HG03039 (cell line): Measurements from ENCODE around the gene CYP39A1.

Source experiments
- ATAC-seq: cut with Tn5 transposase; IDR thresholded peaks from one replicate; pipeline ENCODE4 v1.9.1; 2021; ENCODE audit warnings: mild to moderate bottlenecking, moderate library complexity; ENCODE audit not compliant: unreplicated experiment

Gene CYP39A1

DNA sequence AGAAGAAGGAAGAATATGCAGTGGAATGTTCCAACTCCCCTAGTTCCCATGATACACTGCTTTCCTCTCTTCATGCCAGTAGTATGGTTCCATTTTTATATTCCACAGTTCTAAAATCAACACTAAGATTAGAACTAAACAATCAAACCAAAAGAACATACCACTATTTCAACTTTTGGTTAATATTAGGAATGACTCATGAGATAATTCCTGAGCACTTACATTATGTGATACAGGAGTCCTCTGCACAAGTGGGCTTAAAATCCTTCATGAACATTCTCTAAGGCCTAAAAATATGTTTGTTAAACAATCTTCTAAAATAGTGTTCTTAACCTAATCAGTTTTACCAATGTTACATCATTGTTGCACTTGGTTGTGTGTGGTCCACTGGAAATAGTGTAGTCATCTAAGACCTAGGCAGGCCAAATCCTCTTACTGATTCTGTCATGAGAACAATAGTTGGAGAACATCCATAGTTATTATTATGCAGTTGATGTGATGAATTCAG lies 131.1 kb downstream of the CYP39A1 start:
- ATAC-seq: no peak

DNA sequence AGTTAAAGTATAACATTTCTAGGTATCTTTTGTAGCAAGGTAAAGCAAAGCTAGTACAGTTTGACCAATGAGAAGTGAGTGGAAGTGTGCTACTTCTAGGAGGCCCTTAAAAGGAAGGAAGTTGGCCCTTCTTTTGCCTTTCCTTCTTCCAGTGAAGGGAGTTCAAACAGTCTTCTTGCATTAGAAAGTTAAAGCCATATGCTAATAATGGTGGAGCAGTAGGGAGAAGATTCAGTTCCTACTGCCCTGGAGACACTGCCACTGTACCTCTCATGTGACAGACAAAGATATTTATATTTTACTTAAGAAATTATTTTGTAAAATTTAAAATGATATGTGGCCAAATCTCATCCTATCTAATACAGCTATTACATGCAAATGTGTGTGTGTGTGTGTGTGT lies 135.4 kb downstream of the CYP39A1 start:
- ATAC-seq: no peak

DNA sequence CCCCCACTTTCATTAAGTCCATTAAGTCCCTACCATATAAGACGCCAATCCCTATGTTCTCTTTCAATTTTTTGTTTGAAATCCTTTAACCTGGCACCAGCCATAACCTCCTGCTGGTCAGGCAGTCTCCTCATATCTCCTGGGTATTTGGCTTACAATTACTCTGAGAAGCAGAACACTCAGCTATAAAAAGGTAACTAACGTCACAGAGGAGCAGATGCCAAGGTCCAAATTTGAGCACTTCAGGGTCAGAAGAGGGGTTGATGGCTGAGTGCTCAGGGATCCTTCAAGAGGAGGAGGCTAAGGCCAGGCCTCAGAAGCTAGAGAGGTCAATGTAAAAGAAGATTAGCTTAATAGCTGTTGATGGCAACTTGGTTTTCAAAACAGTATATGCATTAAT lies 139.1 kb downstream of the CYP39A1 start:
- ATAC-seq: no peak

DNA sequence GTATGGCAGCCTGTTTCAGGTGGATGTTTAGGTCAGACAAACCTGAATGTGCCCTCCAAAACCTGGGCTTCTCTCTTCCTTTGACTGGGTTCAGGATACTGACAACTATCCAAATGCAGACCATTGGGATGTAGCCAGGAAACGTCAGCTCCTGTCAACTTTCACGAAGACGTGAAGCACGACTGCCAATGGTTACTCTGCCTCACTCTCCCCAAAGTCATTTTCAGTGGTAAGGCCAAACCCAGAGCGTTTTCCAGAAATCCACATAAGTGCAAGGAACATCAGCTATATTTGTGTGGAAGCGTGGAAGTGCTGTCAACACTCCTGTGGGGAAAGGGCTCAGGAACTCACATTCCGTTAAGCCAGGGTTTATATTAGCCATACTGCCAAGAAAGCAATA lies 141.3 kb downstream of the CYP39A1 start:
- no peak for ATAC-seq

DNA sequence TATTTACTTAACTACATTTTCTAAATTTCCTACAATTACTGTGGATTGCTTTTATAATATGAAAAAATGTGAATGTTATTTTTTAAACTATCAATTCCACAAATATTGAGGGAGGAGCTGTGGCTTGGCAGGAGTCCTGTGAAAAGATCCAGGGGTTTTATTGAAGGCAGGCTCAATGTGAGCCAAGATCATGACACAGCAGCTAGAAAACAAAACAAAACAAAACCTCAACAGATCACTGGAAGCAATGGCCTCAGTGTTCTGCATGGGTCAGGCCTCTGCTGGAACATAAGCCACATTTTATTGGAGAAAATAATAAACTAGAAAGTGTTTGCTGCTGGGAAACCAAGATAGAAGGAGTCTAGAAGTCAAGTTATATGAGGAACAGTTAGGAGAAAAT lies 142.0 kb downstream of the CYP39A1 start:
- ATAC-seq: no peak

DNA sequence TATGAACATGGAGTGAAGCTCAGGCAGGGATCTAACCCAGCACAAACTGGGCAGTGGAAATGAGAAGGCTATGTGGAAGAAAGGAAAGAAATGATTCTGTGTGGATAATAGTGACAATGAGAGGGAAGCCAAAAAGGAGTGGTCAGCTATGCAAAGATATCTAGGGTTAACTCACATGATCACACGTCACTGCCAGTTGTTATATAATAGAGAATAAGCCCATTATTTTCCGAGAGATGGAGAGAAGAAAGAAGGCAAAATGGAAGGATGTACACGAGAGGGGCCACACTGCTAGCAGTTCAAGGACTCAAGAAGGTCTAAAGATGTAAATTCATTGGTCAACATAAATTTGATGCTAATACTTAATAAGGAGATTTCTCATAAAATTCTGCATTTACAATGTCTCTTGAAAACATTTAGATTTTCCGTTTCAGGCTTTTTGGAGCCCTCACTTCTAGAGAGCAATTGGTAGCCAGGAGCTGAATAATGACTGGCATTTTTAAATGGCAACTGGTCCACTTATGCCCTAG lies 142.6 kb downstream of the CYP39A1 start:
- ATAC-seq: no peak

DNA sequence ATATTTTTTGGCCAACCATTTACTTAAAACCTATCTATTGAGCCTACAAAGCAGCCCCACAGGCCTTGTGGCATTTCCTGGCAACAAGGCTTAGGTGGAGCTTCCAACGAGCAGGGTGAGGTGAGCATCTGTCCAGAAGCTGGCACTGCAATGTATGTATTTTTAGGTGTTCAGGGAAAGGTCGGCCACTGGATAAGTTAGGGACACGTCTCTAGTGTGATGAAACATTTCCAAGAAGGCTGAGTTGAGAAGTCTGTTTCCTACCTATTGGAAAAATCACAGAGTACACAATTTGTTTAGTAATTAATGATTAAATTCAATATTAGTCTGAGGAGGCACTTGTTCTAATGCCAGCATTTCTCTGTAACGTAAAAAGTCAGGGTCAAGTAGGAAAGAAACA lies 143.6 kb downstream of the CYP39A1 start:
- ATAC-seq: no peak

DNA sequence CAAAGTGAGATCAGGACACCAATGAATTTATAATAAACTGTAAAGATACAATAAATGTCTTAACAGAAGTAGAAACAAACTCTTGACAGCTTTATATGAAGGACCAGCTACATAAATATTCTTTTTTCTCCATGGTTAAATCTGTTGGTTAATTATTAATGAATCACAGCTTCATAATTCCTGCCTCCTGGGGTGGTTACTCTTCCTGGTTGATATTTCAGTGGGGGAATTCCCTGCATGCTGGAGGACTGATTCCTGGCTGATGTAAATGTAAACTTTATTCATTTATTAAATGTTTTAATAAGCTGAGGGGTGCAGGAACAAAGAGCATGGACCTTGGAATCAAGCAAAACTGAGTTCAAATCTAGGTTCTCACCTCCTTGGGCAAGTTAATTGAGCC lies 145.2 kb downstream of the CYP39A1 start:
- no peak for ATAC-seq

DNA sequence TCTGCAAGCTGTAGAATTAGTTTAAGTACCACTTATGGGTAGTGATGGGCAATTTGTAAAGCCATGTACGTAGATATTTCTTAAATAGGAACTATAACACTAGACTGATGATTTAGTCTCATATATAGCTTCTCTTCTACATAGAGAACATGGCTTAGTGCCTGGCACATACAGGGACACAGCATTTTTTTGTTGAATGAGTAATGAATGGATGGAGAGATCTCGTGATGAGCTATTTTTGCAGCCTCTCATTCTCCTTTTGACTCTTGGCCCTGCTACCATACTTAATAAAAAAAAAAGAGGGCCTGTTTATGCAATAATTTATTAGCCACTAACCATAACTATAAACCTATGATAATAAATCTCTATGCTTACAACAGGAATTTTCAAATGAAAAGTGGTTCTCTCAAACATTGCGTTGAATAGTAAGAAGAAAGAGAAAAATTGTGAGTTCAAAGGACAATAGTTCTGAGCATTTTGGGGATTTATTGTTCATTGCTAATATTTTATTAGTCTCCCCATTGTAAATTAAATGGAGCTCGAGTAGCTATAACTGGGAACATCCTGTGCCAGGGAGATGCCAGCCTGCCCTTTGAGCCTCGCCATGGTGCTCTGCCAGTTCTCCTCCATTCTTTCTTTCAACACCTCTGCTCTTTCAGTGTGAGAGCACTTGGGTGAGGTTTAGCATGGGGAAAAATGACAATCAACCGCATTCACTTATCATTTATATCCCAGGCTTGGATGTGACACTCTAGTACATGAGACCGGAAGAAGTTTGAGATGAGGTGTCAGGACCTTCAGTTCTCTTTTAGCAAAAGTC lies 146.7 kb downstream of the CYP39A1 start:
- no peak for ATAC-seq

DNA sequence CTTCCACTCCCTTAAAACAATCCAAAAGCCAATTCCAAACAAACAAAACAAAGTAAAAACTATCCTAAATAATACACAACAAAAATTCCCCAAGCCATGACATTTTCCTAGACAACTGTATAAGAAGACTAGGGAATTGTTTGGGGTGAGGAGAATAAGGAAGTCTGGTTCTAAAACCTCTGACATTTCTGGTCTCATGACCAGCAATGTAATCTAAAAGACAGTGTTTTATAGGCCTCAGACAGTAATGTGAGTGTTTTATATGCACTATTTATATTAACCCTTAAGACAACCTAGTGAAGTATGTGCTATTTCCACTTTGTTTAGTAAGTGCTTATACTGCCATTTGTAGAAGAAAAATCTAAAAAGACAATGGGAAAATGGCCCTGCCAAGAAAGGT lies 148.4 kb downstream of the CYP39A1 start:
- ATAC-seq: no peak

DNA sequence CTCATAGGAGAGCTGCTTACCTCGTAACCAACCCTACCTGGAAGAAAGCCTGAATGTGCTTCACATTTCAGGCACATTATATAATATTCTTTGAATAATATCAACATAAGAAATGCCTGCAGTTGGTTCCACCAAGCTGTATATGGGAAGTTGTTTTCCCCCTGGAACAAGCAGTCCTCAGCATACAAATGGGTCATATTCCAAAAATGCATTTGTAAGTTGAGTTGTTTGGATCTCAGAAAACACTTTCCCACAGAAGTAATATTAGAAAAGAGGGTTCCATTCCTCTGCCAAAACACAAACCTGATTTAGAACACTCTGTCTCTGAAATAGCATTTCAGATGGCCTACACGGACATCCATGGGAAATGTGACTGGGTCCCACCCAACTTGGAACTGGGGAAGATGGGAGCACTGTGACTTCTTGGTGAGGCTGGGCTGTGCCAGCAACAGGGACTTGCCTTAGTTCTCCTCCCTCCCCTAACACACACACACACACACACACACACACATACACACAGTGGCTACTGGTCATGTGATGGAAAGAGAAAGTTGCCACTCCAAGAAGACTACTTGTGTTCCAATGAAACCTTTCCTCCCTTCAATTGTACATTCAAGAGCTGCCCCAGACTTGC lies 150.0 kb downstream of the CYP39A1 start:
- no peak for ATAC-seq

DNA sequence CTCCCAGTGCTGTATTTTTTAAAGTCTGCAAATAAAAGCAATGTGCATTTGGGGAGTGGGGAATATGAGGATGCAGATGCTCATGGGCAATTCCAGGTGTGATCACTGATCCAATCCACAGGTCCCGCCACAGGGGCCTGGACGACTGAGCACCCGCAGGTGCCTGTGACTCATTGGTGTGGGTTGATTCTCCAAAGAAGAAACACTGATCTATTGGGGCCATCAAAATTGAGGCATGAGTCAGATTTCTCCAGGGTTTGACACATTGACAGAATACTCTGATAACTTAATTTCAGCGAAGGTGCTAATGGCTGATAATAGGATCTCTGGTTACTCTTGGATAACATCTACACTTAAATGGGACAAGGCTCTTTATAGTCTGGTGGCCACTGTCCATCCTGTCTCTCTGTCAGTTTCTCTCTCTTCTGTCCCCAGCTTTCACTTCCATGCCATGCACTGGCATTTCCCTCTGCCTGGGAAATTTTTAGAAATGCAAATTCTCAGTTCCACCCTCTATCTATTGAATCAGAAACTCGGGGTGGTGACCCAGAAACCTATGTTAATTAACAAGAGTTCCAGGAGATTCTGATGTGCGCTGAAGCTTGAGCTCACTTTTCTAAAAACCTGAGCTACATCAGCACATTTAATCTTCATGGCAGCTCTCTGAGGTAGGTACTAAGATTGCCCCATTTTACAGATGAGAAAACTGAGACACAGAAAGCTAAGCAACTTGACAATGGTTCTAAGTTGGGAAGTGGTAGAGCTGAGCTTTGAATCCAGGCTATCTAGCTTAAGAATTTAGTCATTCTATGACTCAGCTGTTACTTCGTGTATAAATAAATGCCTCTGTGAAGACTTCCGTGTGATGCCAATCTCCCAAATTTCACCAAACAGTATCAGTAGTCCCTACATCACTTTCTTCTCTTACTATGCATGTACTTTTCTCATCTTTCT lies 151.2 kb downstream of the CYP39A1 start:
- ATAC-seq: no peak

DNA sequence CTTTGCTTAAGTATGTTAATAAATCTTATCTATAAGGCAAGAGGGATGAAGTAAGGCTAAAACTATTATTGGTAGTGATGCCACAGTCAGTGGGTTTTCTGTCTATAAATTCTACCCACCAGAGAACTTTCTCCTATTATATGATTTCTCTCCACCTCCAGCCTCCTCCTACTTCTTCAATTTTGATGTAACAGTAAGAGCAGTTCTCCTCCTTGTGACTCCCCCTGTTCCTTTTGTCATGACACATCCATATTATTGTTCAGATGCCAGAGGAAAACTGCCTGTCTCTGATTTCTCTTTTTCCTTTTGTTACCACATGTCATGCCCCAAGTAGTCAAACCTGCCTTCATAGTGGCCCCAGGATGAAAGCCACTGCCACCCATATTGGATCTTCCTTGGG lies 152.2 kb downstream of the CYP39A1 start:
- no peak for ATAC-seq
